Measurements from ENCODE around the gene CBX5. TPM values are rescaled to one million over a fixed set of nuclear protein-coding genes. Genes with fewer than 3 reads are reported as not detected.

The CBX5 gene
- total RNA-seq, 1 donor from 2014 or later: 111 TPM

GRCh38 chr12:54299515-54300224 lies 19.7 kb upstream of the CBX5 start:
- H3K79me2 ChIP-seq (ENCODE audit: insufficient read depth, low read length): no peaks in the 10 kb centered on the region
- Mint-ChIP-seq H3K4me3 (ENCODE audit: unreplicated experiment) (no peak overlapping the region), H3K4me1 (ENCODE audit: low read depth, unreplicated experiment) (peaks cover 14% of the 10 kb centered on the region), H3K27ac (ENCODE audit: unreplicated experiment) (peak overlapping the region; percentile 63), H3K36me3 (ENCODE audit: low read depth, unreplicated experiment) (no peaks in the 10 kb centered on the region), H3K27me3 (ENCODE audit: low read depth, unreplicated experiment) (peaks cover 33% of the 10 kb centered on the region), H3K9me3 (ENCODE audit: unreplicated experiment) (no peaks in the 10 kb centered on the region)
- no peaks in the 10 kb centered on the region for H3K9me3 ChIP-seq (ENCODE audit: insufficient read depth, low read depth, low read length)
- H3K4me3 ChIP-seq (ENCODE audit: insufficient read depth, low read depth, low read length): no peak overlapping the region
- H2AFZ ChIP-seq (ENCODE audit: low read depth, low read length): no peak overlapping the region
- H3K4me2 ChIP-seq (ENCODE audit: low read length): peak overlapping the region; percentile 81
- no peak for TF ChIP-seq EZH2 (IDR thresholded peaks at IDR 0.05; ENCODE audit: insufficient read depth, low read length)
- TF ChIP-seq, protein P1, sequence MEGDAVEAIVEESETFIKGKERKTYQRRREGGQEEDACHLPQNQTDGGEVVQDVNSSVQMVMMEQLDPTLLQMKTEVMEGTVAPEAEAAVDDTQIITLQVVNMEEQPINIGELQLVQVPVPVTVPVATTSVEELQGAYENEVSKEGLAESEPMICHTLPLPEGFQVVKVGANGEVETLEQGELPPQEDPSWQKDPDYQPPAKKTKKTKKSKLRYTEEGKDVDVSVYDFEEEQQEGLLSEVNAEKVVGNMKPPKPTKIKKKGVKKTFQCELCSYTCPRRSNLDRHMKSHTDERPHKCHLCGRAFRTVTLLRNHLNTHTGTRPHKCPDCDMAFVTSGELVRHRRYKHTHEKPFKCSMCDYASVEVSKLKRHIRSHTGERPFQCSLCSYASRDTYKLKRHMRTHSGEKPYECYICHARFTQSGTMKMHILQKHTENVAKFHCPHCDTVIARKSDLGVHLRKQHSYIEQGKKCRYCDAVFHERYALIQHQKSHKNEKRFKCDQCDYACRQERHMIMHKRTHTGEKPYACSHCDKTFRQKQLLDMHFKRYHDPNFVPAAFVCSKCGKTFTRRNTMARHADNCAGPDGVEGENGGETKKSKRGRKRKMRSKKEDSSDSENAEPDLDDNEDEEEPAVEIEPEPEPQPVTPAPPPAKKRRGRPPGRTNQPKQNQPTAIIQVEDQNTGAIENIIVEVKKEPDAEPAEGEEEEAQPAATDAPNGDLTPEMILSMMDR (IDR thresholded peaks at IDR 0.05; ENCODE audit: insufficient read depth, low read depth, low read length): no peak
- H3K9ac ChIP-seq (ENCODE audit: low read length): no peak overlapping the region
- FAIRE-seq (no peak), DNase-seq (ENCODE audit: low read depth) (no peak)
- no peak overlapping the region for H3K27ac ChIP-seq (ENCODE audit: low read depth, low read length)
- H3K4me1 ChIP-seq (ENCODE audit: insufficient read depth, low read length): peaks cover 9% of the 10 kb centered on the region
- H4K20me1 ChIP-seq (ENCODE audit: insufficient read depth, low read length): no peaks in the 10 kb centered on the region
- no peaks in the 10 kb centered on the region for H3K36me3 ChIP-seq (ENCODE audit: insufficient read depth, low read length)
- peaks cover 43% of the 10 kb centered on the region for H3K27me3 ChIP-seq (ENCODE audit: insufficient read depth, low read length)

DNA sequence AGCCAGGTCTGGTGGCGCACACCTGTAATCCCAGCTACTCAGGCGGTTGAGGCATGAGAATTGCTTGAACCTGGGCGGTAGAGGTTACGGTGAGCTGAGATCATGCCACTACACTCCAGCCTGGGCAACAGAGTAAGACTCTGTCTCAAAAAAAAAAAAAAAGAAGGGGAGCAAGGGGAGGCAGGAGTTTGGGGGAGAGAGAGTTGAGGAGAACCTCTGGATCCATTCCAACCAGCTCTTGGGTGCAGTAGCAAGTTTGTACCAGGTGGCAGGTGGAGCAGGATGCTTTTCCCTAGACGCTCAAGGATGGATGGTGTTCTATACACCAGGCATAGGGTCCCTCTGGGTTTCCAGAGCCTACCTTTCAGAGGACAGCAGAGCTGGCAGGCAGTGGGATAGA lies 19.0 kb upstream of the CBX5 start:
- Mint-ChIP-seq H3K4me3 (ENCODE audit: unreplicated experiment) (no peak overlapping the region), H3K4me1 (ENCODE audit: low read depth, unreplicated experiment) (peaks cover 12% of the 10 kb centered on the region), H3K27me3 (ENCODE audit: low read depth, unreplicated experiment) (peaks cover 28% of the 10 kb centered on the region), H3K27ac (ENCODE audit: unreplicated experiment) (no peak overlapping the region), H3K36me3 (ENCODE audit: low read depth, unreplicated experiment) (no peaks in the 10 kb centered on the region), H3K9me3 (ENCODE audit: unreplicated experiment) (no peaks in the 10 kb centered on the region)
- Histone ChIP-seq H3K4me3 (ENCODE audit: insufficient read depth, low read depth, low read length) (no peak overlapping the region), H3K9me3 (ENCODE audit: insufficient read depth, low read depth, low read length) (no peaks in the 10 kb centered on the region), H3K9ac (ENCODE audit: low read length) (no peak overlapping the region), H3K27ac (ENCODE audit: low read depth, low read length) (no peak overlapping the region), H4K20me1 (ENCODE audit: insufficient read depth, low read length) (no peaks in the 10 kb centered on the region), H3K4me1 (ENCODE audit: insufficient read depth, low read length) (peaks cover 9% of the 10 kb centered on the region), H3K36me3 (ENCODE audit: insufficient read depth, low read length) (no peaks in the 10 kb centered on the region), H3K4me2 (ENCODE audit: low read length) (no peak overlapping the region), H3K79me2 (ENCODE audit: insufficient read depth, low read length) (no peaks in the 10 kb centered on the region), H3K27me3 (ENCODE audit: insufficient read depth, low read length) (peaks cover 39% of the 10 kb centered on the region), H2AFZ (ENCODE audit: low read depth, low read length) (no peak overlapping the region)
- TF ChIP-seq, protein P1 (IDR thresholded peaks at IDR 0.05; ENCODE audit: insufficient read depth, low read depth, low read length): no peak
- no peak for TF ChIP-seq EZH2 (IDR thresholded peaks at IDR 0.05; ENCODE audit: insufficient read depth, low read length)
- DNase-seq (ENCODE audit: low read depth) (no peak), FAIRE-seq (no peak)

DNA sequence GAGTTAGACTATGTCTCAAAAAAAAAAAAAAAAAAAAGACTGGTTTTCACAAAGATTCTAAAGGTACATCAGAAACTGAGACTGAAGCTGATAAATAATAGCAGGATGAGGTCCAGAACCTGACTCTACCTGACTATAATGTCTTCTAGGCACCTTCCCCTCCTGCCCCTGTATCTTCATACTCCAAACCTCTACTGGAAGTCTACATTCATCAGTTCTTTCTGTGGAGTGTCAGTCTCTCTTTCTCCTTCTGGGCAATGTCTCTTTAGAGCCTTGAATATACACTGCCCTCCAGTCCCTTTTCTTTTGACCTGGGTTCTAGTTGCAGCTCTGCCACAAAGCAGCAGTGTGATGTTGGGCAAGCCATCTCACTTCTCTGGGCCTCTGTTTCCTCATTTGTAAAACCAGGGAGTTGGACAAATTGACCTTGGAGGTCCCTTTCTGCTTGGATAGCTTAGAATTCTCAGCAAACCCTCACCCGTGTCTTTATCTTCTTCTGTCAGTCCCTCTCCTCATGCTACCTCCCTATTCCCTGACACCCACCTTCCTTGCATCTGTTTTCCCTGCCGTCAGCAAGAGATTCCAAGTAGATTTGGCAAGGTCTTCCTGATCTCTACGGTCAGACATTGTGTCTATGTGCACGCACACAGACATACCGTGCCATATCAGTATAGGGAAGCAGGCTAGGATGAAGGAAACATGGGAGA lies 16.6 kb upstream of the CBX5 start:
- DNase-seq (ENCODE audit: low read depth) (no peak), FAIRE-seq (no peak)
- H3K36me3 ChIP-seq (ENCODE audit: insufficient read depth, low read length): no peaks in the 10 kb centered on the region
- no peak overlapping the region for H2AFZ ChIP-seq (ENCODE audit: low read depth, low read length)
- no peak overlapping the region for H3K4me2 ChIP-seq (ENCODE audit: low read length)
- no peak for TF ChIP-seq EZH2 (IDR thresholded peaks at IDR 0.05; ENCODE audit: insufficient read depth, low read length)
- TF ChIP-seq, protein P1 (IDR thresholded peaks at IDR 0.05; ENCODE audit: insufficient read depth, low read depth, low read length): no peak
- H3K4me1 ChIP-seq (ENCODE audit: insufficient read depth, low read length): peaks cover 9% of the 10 kb centered on the region
- H3K27ac ChIP-seq (ENCODE audit: low read depth, low read length): no peak overlapping the region
- no peak overlapping the region for H3K9ac ChIP-seq (ENCODE audit: low read length)
- Mint-ChIP-seq H3K9me3 (ENCODE audit: unreplicated experiment) (no peaks in the 10 kb centered on the region), H3K4me3 (ENCODE audit: unreplicated experiment) (no peak overlapping the region), H3K27me3 (ENCODE audit: low read depth, unreplicated experiment) (peaks cover 26% of the 10 kb centered on the region), H3K36me3 (ENCODE audit: low read depth, unreplicated experiment) (no peaks in the 10 kb centered on the region), H3K27ac (ENCODE audit: unreplicated experiment) (no peak overlapping the region), H3K4me1 (ENCODE audit: low read depth, unreplicated experiment) (peaks cover 12% of the 10 kb centered on the region)
- H3K27me3 ChIP-seq (ENCODE audit: insufficient read depth, low read length): peaks cover 25% of the 10 kb centered on the region
- no peaks in the 10 kb centered on the region for H3K79me2 ChIP-seq (ENCODE audit: insufficient read depth, low read length)
- no peaks in the 10 kb centered on the region for H3K9me3 ChIP-seq (ENCODE audit: insufficient read depth, low read depth, low read length)
- no peaks in the 10 kb centered on the region for H4K20me1 ChIP-seq (ENCODE audit: insufficient read depth, low read length)
- no peak overlapping the region for H3K4me3 ChIP-seq (ENCODE audit: insufficient read depth, low read depth, low read length)

All from astrocyte (in vitro differentiated cells and primary cell).